Fibroblast of skin of abdomen (primary cell): Measurements from ENCODE around the gene GSTO1.

Experiments used
- DNase-seq: peaks from one replicate; pipeline ENCODE4 v3.0.0-alpha.2; 2013

Gene GSTO1

DNA sequence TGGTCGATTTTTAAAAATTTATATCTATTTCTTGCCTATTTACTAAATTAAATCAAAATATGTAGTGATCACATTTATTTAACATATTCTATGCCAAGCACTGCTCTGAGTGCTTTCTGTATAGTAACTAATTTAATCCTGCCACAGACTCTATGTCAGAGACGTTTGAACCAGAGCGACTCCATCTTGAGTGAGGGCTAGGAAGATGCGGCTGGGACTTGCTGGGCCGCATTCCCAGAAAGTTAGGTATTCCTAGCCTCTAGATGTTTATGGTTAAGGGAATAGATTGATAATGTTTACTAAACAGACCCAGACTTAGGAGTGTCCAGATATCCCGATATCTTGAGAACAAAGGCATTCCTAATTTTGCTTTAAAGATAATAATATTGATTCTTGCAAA, 3.2 kb upstream of the GSTO1 start:
- no peak for DNase-seq

DNA sequence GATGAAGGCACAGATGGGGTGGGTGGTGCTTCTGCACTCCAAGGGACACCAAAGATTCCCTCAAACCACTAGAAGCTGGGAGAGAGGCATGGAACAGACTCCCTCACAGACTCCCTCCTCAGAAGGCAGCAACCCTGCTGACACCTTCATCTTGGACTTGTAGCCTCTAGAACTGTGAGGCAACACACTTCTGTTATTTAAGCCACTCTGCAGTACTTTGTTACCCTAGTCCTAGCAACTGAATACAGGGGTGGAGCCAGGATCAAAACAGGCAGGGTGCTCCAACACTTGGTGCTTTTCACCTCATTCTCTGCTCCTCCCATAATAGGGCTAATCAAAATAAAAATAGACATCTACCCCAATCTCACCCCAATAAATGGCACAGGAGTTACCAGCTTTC, 2.3 kb upstream of the GSTO1 start:
- no peak for DNase-seq

DNA sequence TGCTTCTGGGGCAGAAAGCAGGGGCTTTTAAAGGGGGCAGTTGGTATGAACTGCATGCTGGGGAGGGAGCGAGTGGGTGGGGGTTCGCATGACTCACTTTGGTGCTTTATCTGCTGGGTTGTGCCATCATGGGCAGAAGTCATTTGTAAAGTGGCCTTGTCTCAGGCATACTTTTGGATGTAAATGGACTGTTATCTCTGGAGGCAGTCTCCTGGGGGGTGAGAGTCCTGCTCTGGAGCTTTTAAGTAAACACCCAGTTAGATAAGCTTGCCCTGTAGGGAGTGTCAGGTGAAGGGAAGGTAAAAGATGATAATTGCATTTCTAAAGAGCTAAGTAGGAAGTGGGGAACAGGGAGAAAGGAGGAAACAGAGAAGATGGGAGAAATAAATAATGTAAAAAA, 1.6 kb upstream of the GSTO1 start:
- no peak for DNase-seq

DNA sequence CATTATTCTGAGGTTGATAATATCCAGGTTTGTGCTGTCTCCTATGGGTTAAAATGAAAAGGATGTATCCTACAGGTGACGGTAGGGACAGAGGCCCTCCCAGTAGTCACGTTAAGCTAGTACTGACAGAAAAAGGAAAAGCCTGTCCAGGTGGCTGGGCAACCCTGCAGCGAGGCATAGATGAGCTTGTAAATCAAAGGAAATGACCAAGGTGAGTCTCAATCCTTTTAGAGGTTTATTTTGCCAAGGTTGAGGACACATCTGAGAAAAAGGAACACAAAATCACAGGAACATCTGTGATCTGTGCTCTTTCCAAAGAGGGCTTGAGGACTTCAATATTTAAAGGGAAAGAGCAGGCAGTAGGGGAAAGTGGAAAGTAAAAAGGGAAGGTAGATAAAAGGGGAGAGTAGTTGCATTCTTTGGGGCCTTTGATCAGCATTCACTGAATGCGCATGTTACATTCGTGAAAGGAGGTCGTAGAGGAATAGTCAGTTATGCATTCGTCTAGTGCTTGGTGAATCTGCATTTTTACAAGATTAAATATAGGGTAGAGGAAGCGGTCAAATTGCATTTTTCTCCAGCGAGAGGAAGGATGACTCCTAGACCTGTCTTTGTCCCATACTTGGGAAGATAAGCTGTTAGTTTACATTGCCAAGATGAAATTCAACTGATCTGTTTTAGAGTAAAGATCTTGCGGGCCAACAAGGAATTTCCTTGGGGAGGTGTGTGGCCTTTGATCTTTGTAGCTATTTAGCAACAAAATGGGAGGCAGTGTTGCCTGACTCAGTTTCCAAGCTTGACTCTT, 884 bp upstream of the GSTO1 start:
- DNase-seq: no peak

DNA sequence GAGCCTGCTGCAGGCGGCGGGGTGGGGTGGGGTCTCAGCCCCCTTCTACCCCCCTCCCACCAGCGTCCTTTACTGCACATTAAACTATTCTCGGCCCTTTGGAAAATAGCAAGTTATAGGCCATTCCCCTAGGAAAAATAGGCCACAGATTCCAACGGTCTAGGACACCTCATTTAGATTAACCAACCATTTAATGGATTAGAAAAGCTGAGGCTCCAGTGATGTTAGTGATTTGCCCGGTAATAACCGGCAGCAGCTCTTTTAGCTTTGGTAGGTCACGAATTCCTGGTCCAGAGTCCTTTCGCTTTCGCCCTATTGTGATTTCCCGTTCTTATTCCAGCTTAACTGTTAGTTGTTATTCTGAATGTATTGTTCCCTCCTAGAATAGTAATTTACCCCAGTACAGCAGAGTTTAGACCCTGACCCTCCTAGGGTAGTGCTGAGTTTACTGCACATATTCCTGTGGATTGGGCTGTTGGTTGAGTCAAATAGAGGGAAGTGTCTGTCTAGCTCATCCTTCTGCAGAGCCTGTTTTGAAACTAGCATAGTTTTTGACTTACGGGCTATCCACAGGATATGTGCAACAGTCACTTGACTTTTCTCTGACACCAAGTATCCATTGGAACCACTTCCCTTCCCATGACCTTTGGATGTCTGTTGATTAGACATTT, 754 bp downstream of the GSTO1 start:
- peak; percentile 54 for DNase-seq

DNA sequence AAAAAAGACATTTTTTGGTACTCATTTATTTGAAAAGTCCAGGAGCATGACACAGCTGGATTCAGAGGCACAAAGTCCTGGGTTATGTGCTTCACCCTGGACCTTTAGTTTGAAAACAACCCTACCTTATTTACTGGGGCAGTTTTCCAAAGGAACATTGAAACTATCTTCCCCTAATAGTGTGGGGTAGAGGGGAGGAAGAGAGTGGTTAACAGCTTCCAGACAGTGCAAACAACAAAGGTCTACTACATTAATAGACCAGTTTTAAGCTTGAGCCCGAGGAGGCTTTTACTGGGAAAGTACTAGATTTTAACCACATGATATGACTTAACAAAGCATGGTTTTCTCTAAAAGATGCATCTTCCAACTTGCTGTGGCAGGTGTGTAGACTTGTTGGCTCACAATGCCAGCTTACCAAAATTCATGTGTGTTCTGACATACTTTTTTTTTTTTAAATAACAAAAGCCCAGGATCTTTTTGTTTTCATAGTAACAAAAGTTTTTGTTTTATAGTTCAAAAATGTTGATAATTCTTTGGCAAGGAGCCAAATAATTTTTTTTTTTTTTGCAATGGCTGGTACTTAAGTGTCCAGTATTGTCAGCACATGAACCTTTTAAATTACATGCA, 1.8 kb downstream of the GSTO1 start:
- DNase-seq: no peak

DNA sequence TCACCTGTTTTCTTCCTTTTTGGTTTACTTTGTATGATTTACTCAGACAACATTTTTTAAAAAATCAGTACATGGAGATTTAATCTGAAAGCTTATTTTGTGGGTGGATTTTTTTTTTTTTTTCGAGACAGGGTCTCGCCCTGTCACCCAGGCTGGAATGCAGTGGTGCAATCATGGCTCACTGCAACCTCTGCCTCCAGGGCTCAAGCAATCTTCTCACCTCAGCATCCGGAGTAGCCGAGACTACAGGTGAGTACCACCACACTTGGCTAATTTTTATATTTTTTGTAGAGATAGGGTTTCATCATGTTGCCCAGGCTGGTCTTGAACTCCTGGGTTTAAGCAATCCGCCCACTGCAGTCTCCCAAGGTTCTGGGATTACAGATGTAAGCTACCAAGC, 2.5 kb downstream of the GSTO1 start:
- no peak for DNase-seq

DNA sequence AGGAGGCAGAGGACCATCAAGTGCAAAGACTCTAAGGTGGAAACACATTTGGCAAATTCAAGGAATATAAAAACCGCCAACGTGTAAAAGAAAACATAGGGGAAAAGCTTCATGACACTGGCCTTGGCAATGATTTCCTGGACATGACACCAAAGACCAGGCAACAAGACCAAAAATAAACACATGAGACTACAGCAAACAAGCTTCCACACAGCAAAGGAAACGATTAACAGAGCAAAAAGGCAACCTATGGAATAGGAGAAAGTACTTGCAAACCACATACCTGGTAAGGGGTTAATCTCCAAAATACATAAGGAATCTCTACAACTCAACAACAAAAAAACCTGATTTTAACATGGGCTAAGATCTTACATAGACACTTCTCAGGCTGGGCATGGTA, 3.5 kb downstream of the GSTO1 start:
- no peak for DNase-seq

DNA sequence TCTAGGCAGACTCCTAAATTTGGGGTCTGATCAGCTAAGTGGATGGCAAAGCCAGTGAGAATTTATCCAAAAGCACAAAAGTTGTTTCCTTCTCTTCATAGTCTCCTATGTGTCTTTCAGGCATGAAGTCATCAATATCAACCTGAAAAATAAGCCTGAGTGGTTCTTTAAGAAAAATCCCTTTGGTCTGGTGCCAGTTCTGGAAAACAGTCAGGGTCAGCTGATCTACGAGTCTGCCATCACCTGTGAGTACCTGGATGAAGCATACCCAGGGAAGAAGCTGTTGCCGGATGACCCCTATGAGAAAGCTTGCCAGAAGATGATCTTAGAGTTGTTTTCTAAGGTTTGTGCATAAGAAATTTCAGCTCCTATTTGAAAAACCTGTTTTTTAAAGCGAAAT, 4.8 kb downstream of the GSTO1 start:
- DNase-seq: no peak

DNA sequence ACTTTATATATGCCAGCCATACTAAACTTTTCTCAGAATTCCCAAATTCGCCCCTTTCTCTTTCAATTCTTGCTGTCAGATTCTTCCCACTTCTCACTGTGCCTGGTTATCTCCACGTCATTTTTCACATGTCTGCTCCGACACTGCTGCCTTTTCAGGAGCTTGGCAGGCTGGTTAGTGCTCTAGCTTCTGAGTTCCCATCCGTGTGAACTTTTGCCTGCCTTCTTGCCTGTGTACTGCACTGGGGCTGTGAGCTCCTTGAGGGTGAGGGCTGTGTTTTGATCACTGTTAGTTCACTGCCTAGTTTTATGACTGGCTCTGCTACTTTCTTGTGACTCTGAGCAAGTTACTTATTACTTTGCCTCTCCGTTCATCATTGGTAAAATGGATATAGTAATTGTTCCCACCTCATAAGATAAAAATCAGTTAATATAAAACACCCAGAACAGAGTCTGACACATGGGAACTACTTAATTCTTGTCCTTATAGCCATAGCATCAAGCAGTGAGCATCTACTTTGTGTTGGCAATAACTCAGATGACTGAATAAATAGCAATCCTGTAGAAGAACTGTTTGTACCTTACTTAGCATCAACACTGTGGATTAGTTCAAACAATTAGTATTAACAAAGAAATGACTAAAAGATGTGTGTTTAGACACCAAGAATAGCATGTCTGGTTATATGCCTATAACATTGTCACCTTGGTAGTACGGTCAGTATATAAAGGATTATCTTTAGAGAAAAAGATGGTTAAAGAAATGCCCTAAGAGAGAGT, 5.5 kb downstream of the GSTO1 start:
- no peak for DNase-seq

DNA sequence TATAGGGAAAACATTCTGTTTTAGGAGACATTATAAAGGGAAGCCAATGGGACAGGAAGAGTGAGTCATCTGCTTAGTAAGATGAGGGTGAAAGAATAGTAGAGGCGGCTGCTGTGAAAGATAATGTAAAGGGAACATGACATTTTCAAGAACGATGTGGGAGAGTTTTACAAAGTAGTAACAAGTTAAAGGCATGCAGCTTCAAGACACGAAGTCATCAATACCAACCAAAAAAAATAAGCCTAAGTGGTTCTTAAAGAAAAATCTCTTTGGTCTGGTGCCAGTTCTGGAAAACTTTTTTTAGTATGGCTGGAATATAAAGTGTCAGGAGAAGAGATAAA, 6.1 kb downstream of the GSTO1 start:
- peak; percentile 69 for DNase-seq

DNA sequence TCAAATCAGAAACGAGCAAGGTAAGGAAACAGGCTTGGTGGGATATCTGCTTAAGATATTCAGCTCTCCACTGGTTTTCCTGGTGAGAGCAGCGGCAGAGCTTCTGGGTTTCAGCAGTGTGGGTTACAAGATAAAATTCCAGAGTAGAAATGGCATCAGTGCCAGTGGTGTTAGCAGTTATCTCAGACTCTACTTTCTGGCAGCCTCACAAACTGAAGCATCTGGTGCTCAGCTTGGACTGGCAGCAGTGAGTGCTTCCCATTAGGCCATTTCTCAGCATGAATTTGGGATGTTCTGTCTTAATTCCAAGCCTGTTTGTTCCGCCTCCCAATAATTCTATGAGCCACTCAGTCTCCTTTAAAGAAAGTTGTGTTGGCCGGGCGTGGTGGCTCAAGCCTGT, 7.4 kb downstream of the GSTO1 start:
- no peak for DNase-seq

DNA sequence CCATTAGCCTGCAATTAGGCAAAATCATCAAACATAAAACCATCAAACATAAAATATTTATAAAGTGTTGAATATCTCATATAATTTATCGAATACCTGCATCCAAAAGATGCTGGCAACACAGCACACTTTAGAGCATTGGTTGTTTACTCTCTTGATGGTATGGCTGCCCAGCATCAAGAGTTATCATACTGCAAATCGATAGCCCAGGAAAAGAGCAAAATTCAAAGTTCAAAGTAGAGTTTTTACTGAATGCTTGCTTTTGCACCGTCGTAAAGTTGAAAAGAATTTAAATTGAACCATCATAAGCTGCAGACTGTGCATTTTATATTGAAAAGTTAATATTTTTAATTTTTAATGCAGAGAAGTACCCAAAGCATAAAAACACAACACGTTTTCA, 10.1 kb downstream of the GSTO1 start:
- DNase-seq: no peak

DNA sequence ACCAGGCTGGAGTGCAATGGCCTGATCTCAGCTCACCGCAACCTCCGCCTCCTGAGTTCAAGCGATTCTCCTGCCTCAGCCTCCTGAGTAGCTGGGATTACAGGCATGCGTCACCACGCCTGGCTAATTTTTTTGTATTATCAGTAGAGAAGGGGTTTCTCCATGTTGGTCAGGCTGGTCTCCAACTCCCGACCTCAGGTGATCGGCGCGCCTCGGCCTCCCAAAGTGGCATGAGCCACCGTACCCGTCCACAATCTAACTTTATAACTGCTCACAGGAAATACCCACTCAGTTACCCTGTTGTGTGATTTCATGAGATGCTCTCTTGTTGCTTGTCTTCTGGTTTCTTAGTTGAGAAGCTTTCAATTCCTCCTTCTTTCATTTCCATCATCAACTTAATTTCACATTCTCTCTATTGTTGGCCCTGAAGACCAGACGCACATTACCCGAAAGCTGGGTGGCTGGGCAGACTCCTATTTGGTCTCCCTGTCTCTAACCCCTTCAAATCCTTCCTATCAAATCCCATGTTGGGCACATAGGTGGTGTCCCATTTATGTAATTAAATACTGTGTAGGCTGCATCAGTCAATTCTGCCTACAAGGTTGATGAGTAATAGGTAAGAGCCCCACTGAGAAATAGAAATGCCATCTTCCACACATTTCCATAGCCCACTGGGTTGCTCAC, 13.2 kb downstream of the GSTO1 start:
- DNase-seq: no peak

DNA sequence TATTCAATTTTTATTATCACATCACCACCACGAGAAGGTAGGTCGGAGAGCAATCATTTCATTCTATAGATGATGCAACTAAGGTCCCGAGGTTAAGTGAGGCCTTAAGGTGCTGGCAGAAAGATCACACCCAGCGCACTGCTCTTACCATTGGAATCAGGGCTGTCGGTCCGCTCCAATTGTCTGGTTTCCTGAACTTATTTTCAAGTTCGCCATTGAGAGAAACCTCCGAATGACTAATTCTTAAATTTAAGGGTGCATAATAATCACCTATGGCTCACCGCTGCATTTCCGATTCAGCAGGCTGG, 13.7 kb downstream of the GSTO1 start:
- DNase-seq: no peak

DNA sequence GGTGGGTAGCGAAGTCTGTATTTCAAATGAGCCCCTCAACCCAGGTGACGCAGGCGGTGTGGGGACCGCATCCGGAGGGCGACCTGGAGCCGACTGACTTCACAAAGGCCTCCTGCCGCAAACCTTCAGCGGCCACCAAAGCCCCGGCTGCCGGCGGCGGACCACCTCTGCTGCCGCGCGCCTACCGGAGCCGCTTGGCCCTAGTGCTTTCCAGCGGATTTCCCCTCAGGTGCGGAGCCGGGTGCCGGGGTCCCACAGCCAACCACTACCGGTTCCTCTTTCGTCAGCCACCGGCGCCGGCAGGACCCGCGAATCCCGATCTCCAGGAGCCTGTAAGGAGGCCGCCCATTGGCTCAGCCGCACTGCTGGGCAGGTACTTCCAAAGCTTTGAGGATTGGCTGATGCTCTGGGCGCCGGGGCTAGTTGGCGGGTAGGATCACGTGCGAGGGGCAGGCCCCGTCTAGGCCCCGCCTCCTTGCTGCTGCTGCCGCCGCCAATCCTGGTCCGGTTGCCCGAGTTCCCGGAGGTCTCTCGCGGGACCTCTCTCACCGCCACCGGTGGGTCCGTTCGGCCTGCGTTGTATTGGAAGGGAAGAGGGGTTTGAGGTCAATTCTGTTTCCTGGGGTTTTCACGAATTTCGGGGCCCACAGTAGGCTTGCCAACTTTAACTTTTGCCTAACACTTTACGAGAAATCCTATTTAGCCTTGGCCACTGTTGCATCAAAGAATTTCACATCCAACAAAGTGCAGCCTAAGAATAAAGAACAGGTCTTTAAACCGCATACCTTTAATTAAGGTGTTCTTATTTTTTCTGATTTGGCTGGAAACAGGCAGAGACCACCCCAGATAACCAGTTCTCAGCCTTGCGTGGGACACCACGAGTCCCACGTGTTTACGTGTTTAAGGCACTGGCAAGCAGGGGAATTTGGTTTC, 14.3 kb downstream of the GSTO1 start, which contains the start of gene GSTO2:
Gene GSTO2, plus strand, starts transcription at position 472 of the 933 bp plus-strand sequence. CDS start 5,732 bp downstream, outside the sequence.
- DNase-seq: peak; percentile 99

DNA sequence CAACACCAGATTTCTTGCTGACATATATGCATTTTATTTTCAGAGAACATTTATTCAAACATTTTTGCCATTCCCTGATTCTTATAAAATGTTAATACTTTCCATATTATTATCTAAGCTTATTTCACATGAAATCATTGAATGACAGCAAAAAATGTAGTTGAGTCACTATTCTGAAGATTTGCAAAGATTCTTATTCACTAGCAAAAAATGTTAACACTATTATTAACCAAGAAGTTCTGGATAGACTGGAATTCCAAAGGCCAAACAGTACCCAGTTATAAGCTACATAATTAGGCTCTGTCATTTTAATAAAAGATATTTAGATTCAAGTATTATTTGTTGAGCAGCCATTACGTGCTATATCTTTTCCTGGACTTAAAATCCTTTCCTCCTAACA, 18.6 kb downstream of the GSTO1 start:
- peak; percentile 63 for DNase-seq

DNA sequence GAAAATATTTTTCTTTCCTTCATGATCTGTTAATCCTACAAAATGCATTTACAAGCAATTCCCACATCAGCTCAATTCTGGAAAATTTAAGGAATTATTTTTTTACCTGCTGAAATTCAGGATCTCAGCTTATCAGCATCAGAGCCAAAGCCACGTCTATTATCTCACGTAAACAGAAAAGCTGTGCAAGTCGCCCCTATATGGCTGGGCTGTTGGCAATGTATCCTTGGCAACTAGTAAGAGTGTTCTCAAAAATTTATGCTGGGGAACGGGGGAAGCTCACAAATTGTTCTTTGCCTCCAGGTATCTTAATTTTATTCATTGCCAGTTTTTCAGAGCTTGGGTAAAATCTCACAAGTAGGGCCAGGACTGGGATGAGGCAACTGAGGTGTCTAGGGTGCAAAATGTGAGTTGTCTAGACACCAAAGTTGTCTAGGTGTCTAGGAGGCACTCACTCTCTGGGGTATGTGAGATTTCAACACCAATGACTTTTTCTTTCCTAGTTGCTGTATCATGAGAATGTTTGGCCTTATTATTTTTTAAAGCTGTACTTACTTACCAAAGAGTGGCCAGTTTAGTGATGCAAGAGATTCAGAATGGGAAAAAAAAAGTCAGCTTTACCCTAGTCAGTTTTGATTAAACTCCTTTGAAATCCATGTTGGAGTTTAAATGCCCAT, 19.3 kb downstream of the GSTO1 start:
- peak; percentile 55 for DNase-seq

DNA sequence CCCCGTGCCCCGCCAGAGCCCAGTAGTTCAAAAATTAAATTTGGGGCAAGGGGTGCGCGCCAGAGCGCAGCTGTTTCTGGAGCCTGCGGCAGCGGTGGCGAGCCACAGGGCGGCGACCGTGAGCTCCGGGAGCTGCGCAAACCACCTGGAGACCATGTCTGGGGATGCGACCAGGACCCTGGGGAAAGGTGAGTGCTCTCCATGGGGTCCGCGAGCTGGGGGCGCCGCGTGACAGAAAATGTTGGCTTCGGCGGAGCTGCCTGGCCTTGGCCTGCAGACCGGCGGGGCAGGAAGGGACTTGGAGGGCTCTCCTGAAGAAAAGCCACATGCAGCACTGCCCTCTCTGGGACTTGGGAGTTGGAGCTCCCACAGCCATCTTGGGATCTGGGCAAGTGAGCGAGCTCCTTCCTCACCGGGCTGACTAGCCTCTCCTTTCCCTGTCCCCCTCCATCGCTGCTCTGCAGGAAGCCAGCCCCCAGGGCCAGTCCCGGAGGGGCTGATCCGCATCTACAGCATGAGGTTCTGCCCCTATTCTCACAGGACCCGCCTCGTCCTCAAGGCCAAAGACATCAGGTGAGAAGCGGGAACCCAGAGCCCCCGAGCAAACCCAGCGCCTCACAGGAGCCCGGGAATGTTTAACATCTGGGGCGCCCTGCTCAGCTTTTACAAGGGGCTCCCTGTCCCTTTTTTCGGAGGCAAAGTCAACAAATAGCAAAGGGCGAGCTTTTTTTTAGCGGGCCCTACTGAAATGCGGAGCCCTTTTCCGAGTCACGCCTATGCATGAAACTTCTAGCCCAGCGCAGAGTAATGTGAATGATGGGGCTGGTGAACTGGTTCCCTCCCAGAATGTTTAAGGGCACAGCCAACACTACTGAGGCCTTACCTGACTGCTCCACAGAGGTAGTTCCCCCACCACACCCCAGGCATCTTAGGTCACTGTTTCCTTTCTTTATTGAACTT, 20.4 kb downstream of the GSTO1 start:
- peak; percentile 38 for DNase-seq

DNA sequence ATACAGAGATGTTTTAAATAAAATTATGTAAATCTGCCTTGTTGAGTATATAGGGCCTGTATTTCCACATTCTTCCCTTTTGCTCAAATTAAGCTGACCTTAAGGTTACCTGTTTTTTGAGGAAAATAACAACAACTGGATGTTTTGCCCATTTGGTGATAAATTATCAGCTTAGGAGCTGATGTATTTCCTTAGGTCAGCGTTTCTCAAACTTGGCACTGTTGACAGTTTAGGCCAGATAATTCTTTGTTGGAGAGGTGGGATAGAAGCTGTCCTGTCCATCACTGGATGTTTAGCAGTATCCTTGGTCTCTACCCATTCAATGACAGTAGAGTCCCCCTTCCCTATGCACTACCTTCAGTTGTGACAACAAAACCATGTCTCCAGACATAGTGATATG, 21.5 kb downstream of the GSTO1 start:
- DNase-seq: no peak
